WTC11 (cell line): ENCODE measurements around the gene OR13C8. TPM values are rescaled to one million over a fixed set of nuclear protein-coding genes. Genes with fewer than 3 reads are reported as not detected.

Experiments
- ATAC-seq: fragments of 200-7000 bp; cut with Tn5 transposase; 2 replicates; pipeline ENCODE4 v1.10.0; 2021; ENCODE audit warnings: mild to moderate bottlenecking, moderate library complexity
- CTCF ChIA-PET: fragments of 300-600 bp; sonication (Branson Sonifier 250); formaldehyde crosslinking; loops from one replicate; lab custom pipeline; 2021; ENCODE audit warnings: antibody characterized with exemption; lab: Charles Lee
- POLR2A ChIA-PET: fragments of 350-600 bp; sonication (Branson Sonifier 250); formaldehyde crosslinking; loops from one replicate; lab custom pipeline; 2021; ENCODE audit warnings: antibody characterized with exemption; lab: Charles Lee
- DNase-seq: peaks from one replicate; pipeline ENCODE4 v3.0.0; 2021; ENCODE audit warnings: low spot score
- H3K27ac Mint-ChIP-seq: 2 replicates; pipeline ENCODE4 v1.8.0; 2021; ENCODE audit warnings: mixed read lengths
- H3K27me3 Mint-ChIP-seq: 2 replicates; pipeline ENCODE4 v1.8.0; 2021; ENCODE audit warnings: low read depth, mild to moderate bottlenecking, moderate library complexity, mixed read lengths
- H3K36me3 Mint-ChIP-seq: 2 replicates; pipeline ENCODE4 v1.8.0; 2021; ENCODE audit warnings: mixed read lengths
- H3K4me1 Mint-ChIP-seq: 2 replicates; pipeline ENCODE4 v1.8.0; 2022; ENCODE audit warnings: mixed read lengths
- H3K4me3 Mint-ChIP-seq: 2 replicates; pipeline ENCODE4 v1.8.0; 2021; ENCODE audit warnings: mild to moderate bottlenecking, moderate library complexity, mixed read lengths
- H3K9me3 Mint-ChIP-seq: 2 replicates; pipeline ENCODE4 v1.8.0; 2021; ENCODE audit warnings: mixed read lengths
- CREM ChIP-seq: sonication (generic); formaldehyde crosslinking; IDR thresholded peaks from 2 replicates; pipeline ENCODE4 v1.8.1; 2022; ENCODE audit warnings: mild to moderate bottlenecking, missing genetic modification reagents, moderate library complexity
- FOXJ3 ChIP-seq: sonication (generic); formaldehyde crosslinking; IDR thresholded peaks from 2 replicates; pipeline ENCODE4 v1.9.0; 2021; ENCODE audit warnings: missing genetic modification reagents, mild to moderate bottlenecking, borderline replicate concordance
- FOXP1 ChIP-seq: sonication (generic); formaldehyde crosslinking; IDR thresholded peaks from 2 replicates; pipeline ENCODE4 v1.8.0; 2022; ENCODE audit warnings: missing genetic modification reagents, mild to moderate bottlenecking, moderate library complexity, borderline replicate concordance
- GRHL2 ChIP-seq: fragments of 250-450 bp; sonication (Bioruptor Pico); IDR thresholded peaks from 2 replicates; pipeline ENCODE4 v1.8.0; 2022; ENCODE audit warnings: mild to moderate bottlenecking, moderate library complexity; ENCODE audit not compliant: insufficient replicate concordance, severe bottlenecking
- GTF2I ChIP-seq: fragments of 250-450 bp; sonication (Bioruptor Pico); conservative IDR thresholded peaks from 2 replicates; pipeline ENCODE4 v1.4.0; 2021; ENCODE audit warnings: mild to moderate bottlenecking
- NFE2L1 ChIP-seq: sonication (generic); formaldehyde crosslinking; IDR thresholded peaks from 2 replicates; pipeline ENCODE4 v1.8.1; 2023; ENCODE audit warnings: missing genetic modification reagents
- SOX15 ChIP-seq: fragments of 250-450 bp; sonication (Bioruptor Pico); IDR thresholded peaks from 2 replicates; pipeline ENCODE4 v1.9.0; 2021; ENCODE audit warnings: mild to moderate bottlenecking
- TEAD1 ChIP-seq: sonication (generic); formaldehyde crosslinking; IDR thresholded peaks from 2 replicates; pipeline ENCODE4 v1.8.0; 2022; ENCODE audit warnings: mild to moderate bottlenecking, missing genetic modification reagents
- ZNF138 ChIP-seq: sonication (generic); formaldehyde crosslinking; conservative IDR thresholded peaks from 2 replicates; pipeline ENCODE4 v1.8.1; 2022; ENCODE audit warnings: mild to moderate bottlenecking, moderate library complexity, missing genetic modification reagents
- ZNF219 ChIP-seq: sonication (generic); formaldehyde crosslinking; IDR thresholded peaks from 2 replicates; pipeline ENCODE4 v1.8.0; 2023; ENCODE audit warnings: missing genetic modification reagents, mild to moderate bottlenecking, borderline replicate concordance
- ZNF263 ChIP-seq: sonication (generic); formaldehyde crosslinking; IDR thresholded peaks from 2 replicates; pipeline ENCODE4 v1.8.1; 2022; ENCODE audit warnings: low read depth, mild to moderate bottlenecking, moderate library complexity, missing genetic modification reagents
- ZNF396 ChIP-seq: fragments of 250-450 bp; sonication (Bioruptor Pico); IDR thresholded peaks from 2 replicates; pipeline ENCODE4 v1.8.0; 2021; ENCODE audit warnings: mild to moderate bottlenecking, moderate library complexity, borderline replicate concordance
- ZNF423 ChIP-seq: fragments of 250-450 bp; sonication (Bioruptor Pico); IDR thresholded peaks from 2 replicates; pipeline ENCODE4 v2.1.2; 2022; ENCODE audit warnings: mild to moderate bottlenecking, moderate library complexity
- total RNA-seq: library from RNA; stranded (reverse); gene quantifications from 3 replicates; pipeline ENCODE4 v1.2.3, GENCODE V29; 2021
- TF ChIP-seq, protein P1 (sequence below): sonication (generic); formaldehyde crosslinking; IDR thresholded peaks from 2 replicates; pipeline ENCODE4 v1.8.0; 2022; ENCODE audit warnings: missing genetic modification reagents
- TF ChIP-seq, protein P2 (sequence below): sonication (generic); formaldehyde crosslinking; IDR thresholded peaks from 2 replicates; pipeline ENCODE4 v1.8.1; 2022; ENCODE audit warnings: mild to moderate bottlenecking, moderate library complexity, missing genetic modification reagents
- TF ChIP-seq, protein P3 (sequence below): sonication (generic); formaldehyde crosslinking; IDR thresholded peaks from 2 replicates; pipeline ENCODE4 v1.8.1; 2023; ENCODE audit warnings: mild to moderate bottlenecking, moderate library complexity, missing genetic modification reagents
- TF ChIP-seq, protein P4 (sequence below): fragments of 250-450 bp; sonication (Bioruptor Pico); IDR thresholded peaks from 2 replicates; pipeline ENCODE4 v1.9.0; 2021; ENCODE audit warnings: mild to moderate bottlenecking
- TF ChIP-seq, protein P5 (sequence below): sonication (generic); formaldehyde crosslinking; IDR thresholded peaks from 2 replicates; pipeline ENCODE4 v1.8.1; 2022; ENCODE audit warnings: missing genetic modification reagents, borderline replicate concordance
- TF ChIP-seq, protein P6 (sequence below): sonication (generic); formaldehyde crosslinking; conservative IDR thresholded peaks from 2 replicates; pipeline ENCODE4 v1.8.1; 2023; ENCODE audit warnings: mild to moderate bottlenecking, low read depth, missing genetic modification reagents, moderate library complexity

The OR13C8 gene
- total RNA-seq, 1 experiment from 2014 or later, result not detected

DNA sequence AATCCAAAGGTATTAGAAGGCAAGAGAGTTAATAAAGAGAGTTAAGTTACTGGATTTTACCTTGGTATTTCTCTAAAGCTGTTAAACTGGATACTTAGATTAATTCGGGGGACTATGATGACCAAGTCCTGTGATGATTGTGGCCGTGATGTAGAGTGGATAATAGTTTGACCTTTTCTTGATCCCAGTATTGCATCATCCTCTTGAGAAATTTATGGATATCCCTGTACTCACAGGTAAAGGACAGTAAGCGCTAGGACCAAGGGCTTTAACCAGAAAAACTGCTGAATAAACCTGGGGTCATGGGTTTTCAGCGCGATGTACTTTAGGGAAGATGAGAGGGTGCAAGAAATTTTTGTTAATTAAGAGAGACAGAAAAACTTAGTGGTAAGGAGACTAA is 8.3 kb downstream of the OR13C8 start:
- ChIA-PET POLR2A (no interaction called here), CTCF (no interaction called here)
- peaks cover 5% of the 10 kb centered on the region; the same call in 1 of the 2 replicates for H3K36me3 Mint-ChIP-seq
- no peak for ATAC-seq
- DNase-seq, result no peak
- peaks cover 14% of the 10 kb centered on the region for H3K9me3 Mint-ChIP-seq
- no peaks in the 10 kb centered on the region for H3K4me1 Mint-ChIP-seq
- H3K4me3 Mint-ChIP-seq, result no peak overlapping the region
- H3K27ac Mint-ChIP-seq, result no peak overlapping the region
- no peaks in the 10 kb centered on the region for H3K27me3 Mint-ChIP-seq
- TF ChIP-seq ZNF396 (CRISPR knock-in tag) (no peak), CREM (no peak), TEAD1 (no peak), ZNF138 (CRISPR knock-in tag) (no peak), NFE2L1 (CRISPR knock-in tag) (no peak)
- TF ChIP-seq, protein P1, sequence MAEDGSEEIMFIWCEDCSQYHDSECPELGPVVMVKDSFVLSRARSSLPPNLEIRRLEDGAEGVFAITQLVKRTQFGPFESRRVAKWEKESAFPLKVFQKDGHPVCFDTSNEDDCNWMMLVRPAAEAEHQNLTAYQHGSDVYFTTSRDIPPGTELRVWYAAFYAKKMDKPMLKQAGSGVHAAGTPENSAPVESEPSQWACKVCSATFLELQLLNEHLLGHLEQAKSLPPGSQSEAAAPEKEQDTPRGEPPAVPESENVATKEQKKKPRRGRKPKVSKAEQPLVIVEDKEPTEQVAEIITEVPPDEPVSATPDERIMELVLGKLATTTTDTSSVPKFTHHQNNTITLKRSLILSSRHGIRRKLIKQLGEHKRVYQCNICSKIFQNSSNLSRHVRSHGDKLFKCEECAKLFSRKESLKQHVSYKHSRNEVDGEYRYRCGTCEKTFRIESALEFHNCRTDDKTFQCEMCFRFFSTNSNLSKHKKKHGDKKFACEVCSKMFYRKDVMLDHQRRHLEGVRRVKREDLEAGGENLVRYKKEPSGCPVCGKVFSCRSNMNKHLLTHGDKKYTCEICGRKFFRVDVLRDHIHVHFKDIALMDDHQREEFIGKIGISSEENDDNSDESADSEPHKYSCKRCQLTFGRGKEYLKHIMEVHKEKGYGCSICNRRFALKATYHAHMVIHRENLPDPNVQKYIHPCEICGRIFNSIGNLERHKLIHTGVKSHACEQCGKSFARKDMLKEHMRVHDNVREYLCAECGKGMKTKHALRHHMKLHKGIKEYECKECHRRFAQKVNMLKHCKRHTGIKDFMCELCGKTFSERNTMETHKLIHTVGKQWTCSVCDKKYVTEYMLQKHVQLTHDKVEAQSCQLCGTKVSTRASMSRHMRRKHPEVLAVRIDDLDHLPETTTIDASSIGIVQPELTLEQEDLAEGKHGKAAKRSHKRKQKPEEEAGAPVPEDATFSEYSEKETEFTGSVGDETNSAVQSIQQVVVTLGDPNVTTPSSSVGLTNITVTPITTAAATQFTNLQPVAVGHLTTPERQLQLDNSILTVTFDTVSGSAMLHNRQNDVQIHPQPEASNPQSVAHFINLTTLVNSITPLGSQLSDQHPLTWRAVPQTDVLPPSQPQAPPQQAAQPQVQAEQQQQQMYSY, result no peak

DNA sequence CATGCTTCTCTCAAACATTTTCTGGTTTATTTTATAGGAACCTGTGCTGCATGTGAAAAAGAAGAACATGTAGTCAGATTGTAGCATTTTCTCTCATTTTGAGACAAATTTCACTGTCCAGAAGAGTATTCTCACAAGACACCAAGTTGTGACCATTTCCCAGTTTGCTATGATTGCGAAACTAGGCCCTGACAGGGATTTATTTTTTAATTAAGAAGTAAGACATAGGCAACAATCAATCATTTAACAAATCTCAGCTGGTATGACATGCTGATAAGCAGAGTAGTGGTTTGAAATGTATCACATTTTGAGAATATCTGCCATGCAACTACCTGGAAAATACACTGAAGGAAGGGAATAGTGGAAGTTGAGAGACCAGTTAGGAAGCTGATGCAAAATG is 11.6 kb downstream of the OR13C8 start:
- no peak overlapping the region for H3K4me3 Mint-ChIP-seq
- POLR2A ChIA-PET, result no interaction called here
- TF ChIP-seq ZNF219 (CRISPR knock-in tag) (no peak), SOX15 (CRISPR knock-in tag) (no peak), ZNF263 (CRISPR knock-in tag) (no peak), GTF2I (no peak), ZNF396 (CRISPR knock-in tag) (no peak), FOXJ3 (no peak), FOXP1 (CRISPR knock-in tag) (no peak), ZNF423 (CRISPR knock-in tag) (no peak), NFE2L1 (CRISPR knock-in tag) (no peak), GRHL2 (CRISPR knock-in tag) (no peak)
- TF ChIP-seq, protein P2, sequence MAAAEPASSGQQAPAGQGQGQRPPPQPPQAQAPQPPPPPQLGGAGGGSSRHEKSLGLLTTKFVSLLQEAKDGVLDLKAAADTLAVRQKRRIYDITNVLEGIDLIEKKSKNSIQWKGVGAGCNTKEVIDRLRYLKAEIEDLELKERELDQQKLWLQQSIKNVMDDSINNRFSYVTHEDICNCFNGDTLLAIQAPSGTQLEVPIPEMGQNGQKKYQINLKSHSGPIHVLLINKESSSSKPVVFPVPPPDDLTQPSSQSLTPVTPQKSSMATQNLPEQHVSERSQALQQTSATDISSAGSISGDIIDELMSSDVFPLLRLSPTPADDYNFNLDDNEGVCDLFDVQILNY (CRISPR knock-in tag), result no peak
- TF ChIP-seq, protein P3, sequence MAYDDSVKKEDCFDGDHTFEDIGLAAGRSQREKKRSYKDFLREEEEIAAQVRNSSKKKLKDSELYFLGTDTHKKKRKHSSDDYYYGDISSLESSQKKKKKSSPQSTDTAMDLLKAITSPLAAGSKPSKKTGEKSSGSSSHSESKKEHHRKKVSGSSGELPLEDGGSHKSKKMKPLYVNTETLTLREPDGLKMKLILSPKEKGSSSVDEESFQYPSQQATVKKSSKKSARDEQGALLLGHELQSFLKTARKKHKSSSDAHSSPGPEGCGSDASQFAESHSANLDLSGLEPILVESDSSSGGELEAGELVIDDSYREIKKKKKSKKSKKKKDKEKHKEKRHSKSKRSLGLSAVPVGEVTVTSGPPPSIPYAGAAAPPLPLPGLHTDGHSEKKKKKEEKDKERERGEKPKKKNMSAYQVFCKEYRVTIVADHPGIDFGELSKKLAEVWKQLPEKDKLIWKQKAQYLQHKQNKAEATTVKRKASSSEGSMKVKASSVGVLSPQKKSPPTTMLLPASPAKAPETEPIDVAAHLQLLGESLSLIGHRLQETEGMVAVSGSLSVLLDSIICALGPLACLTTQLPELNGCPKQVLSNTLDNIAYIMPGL (CRISPR knock-in tag), result no peak
- TF ChIP-seq, protein P4, sequence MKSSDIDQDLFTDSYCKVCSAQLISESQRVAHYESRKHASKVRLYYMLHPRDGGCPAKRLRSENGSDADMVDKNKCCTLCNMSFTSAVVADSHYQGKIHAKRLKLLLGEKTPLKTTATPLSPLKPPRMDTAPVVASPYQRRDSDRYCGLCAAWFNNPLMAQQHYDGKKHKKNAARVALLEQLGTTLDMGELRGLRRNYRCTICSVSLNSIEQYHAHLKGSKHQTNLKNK, result no peak
- TF ChIP-seq, protein P5, sequence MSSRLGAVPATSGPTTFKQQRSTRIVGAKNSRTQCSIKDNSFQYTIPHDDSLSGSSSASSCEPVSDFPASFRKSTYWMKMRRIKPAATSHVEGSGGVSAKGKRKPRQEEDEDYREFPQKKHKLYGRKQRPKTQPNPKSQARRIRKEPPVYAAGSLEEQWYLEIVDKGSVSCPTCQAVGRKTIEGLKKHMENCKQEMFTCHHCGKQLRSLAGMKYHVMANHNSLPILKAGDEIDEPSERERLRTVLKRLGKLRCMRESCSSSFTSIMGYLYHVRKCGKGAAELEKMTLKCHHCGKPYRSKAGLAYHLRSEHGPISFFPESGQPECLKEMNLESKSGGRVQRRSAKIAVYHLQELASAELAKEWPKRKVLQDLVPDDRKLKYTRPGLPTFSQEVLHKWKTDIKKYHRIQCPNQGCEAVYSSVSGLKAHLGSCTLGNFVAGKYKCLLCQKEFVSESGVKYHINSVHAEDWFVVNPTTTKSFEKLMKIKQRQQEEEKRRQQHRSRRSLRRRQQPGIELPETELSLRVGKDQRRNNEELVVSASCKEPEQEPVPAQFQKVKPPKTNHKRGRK (CRISPR knock-in tag), result no peak
- TF ChIP-seq, protein P6, sequence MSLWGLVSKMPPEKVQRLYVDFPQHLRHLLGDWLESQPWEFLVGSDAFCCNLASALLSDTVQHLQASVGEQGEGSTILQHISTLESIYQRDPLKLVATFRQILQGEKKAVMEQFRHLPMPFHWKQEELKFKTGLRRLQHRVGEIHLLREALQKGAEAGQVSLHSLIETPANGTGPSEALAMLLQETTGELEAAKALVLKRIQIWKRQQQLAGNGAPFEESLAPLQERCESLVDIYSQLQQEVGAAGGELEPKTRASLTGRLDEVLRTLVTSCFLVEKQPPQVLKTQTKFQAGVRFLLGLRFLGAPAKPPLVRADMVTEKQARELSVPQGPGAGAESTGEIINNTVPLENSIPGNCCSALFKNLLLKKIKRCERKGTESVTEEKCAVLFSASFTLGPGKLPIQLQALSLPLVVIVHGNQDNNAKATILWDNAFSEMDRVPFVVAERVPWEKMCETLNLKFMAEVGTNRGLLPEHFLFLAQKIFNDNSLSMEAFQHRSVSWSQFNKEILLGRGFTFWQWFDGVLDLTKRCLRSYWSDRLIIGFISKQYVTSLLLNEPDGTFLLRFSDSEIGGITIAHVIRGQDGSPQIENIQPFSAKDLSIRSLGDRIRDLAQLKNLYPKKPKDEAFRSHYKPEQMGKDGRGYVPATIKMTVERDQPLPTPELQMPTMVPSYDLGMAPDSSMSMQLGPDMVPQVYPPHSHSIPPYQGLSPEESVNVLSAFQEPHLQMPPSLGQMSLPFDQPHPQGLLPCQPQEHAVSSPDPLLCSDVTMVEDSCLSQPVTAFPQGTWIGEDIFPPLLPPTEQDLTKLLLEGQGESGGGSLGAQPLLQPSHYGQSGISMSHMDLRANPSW (CRISPR knock-in tag), result no peak

More for the DNA sequence above, 11.6 kb downstream of the OR13C8 start:
- DNase-seq (no peak), ATAC-seq (no peak)
- Mint-ChIP-seq H3K9me3 (no peaks in the 10 kb centered on the region), H3K36me3 (no peaks in the 10 kb centered on the region), H3K4me1 (no peaks in the 10 kb centered on the region), H3K27ac (no peak overlapping the region), H3K27me3 (no peaks in the 10 kb centered on the region)
- CTCF ChIA-PET, result no interaction called here
